Mesendoderm (in vitro differentiated cells): ENCODE data around the gene MARCHF4.

Experiments used
- DNase-seq: peaks from one replicate; pipeline ENCODE4 v3.0.0; 2013
- H2AK5ac ChIP-seq: 2 replicates; pipeline ENCODE4 v1.6.1; 2013; ENCODE audit warnings: low read length, inconsistent platforms
- H2BK120ac ChIP-seq: 2 replicates; pipeline ENCODE4 v1.6.1; 2013; ENCODE audit warnings: low read depth, mild to moderate bottlenecking, low read length, moderate library complexity, mixed read lengths
- H2BK15ac ChIP-seq: replicated peaks from 2 replicates; pipeline ENCODE4 v1.6.1; 2013; ENCODE audit warnings: low read depth, mild to moderate bottlenecking, moderate library complexity
- H2BK5ac ChIP-seq: 2 replicates; pipeline ENCODE4 v1.6.1; 2013; ENCODE audit warnings: low read length, inconsistent platforms
- H3K18ac ChIP-seq: 2 replicates; pipeline ENCODE4 v1.6.1; 2013; ENCODE audit warnings: mild to moderate bottlenecking, low read length, mixed read lengths
- H3K23ac ChIP-seq: one replicate; pipeline ENCODE4 v1.6.1; 2013; ENCODE audit warnings: low read length
- H3K27ac ChIP-seq: 2 replicates; pipeline ENCODE4 v1.5.1; 2013; ENCODE audit warnings: low read depth, mild to moderate bottlenecking, inconsistent platforms, low read length, moderate library complexity
- H3K27me3 ChIP-seq: 2 replicates; pipeline ENCODE4 v1.6.1; 2013; ENCODE audit warnings: low read length, control low read depth, mild to moderate bottlenecking, inconsistent platforms; ENCODE audit not compliant: insufficient read depth, poor library complexity
- H3K36me3 ChIP-seq: 2 replicates; pipeline ENCODE4 v1.6.1; 2013; ENCODE audit warnings: low read length, inconsistent platforms; ENCODE audit not compliant: control insufficient read depth, insufficient read depth
- H3K4ac ChIP-seq: one replicate; pipeline ENCODE4 v1.6.1; 2013; ENCODE audit warnings: low read depth, mild to moderate bottlenecking, low read length, moderate library complexity
- H3K4me1 ChIP-seq: 2 replicates; pipeline ENCODE4 v1.6.1; 2013; ENCODE audit warnings: low read depth, low read length, inconsistent platforms; ENCODE audit not compliant: control insufficient read depth
- H3K4me2 ChIP-seq: 2 replicates; pipeline ENCODE4 v1.6.1; 2013; ENCODE audit warnings: low read length
- H3K4me3 ChIP-seq: 2 replicates; pipeline ENCODE4 v1.5.1; 2013; ENCODE audit warnings: mild to moderate bottlenecking, low read length
- H3K56ac ChIP-seq: one replicate; pipeline ENCODE4 v1.6.1; 2013; ENCODE audit warnings: low read length
- H3K79me1 ChIP-seq: 2 replicates; pipeline ENCODE4 v1.6.1; 2013; ENCODE audit warnings: low read length, inconsistent platforms
- H3K79me2 ChIP-seq: 2 replicates; pipeline ENCODE4 v1.6.1; 2013; ENCODE audit warnings: mild to moderate bottlenecking, low read length; ENCODE audit not compliant: control insufficient read depth, insufficient read depth
- H3K9ac ChIP-seq: 2 replicates; pipeline ENCODE4 v1.6.1; 2013; ENCODE audit warnings: low read length, inconsistent platforms
- H4K5ac ChIP-seq: one replicate; pipeline ENCODE4 v1.6.1; 2013; ENCODE audit warnings: low read length
- H4K8ac ChIP-seq: one replicate; pipeline ENCODE4 v1.6.1; 2013; ENCODE audit warnings: low read depth, mild to moderate bottlenecking, control low read depth, low read length, moderate library complexity
- WGBS: extraction: QIAGEN DNeasy Blood & Tissue Kit; methylation state at CpG from one replicate; pipeline ENCODE4 v1.1.7; 2013; ENCODE audit warnings: low lambda C conversion rate, missing lambda C conversion rate; ENCODE audit not compliant: insufficient coverage; ENCODE audit errors: extremely low coverage; 5-methylcytosine and 5-hydroxymethylcytosine counted together

Gene MARCHF4

GRCh38 chr2:216345846-216346245 lies 26.4 kb downstream of the MARCHF4 start:
- Histone ChIP-seq H3K36me3 (no peaks in the 10 kb centered on the region), H3K23ac (no peak overlapping the region), H3K18ac (peak overlapping the region; percentile 35), H3K27me3 (no peaks in the 10 kb centered on the region), H3K27ac (no peak overlapping the region), H2BK5ac (no peak overlapping the region), H3K4me2 (no peak overlapping the region), H3K79me2 (no peaks in the 10 kb centered on the region), H4K8ac (no peak overlapping the region), H3K56ac (no peak overlapping the region), H4K5ac (no peak overlapping the region), H2AK5ac (no peak overlapping the region), H3K79me1 (no peaks in the 10 kb centered on the region), H3K4me3 (no peak overlapping the region), H3K9ac (no peak overlapping the region), H3K4ac (no peak overlapping the region), H2BK120ac (no peak overlapping the region), H3K4me1 (peaks cover 26% of the 10 kb centered on the region), H2BK15ac (peak overlapping the region; percentile 5)
- peak; percentile 97 for DNase-seq
- no CpG with 5 or more reads among the region's 3 CpGs for WGBS

- Histone ChIP-seq H3K79me2 (no peaks in the 10 kb centered on the region), H3K4ac (no peak overlapping the region), H3K18ac (no peak overlapping the region), H3K36me3 (no peaks in the 10 kb centered on the region), H3K27me3 (no peaks in the 10 kb centered on the region), H2BK120ac (no peak overlapping the region), H3K4me3 (no peak overlapping the region), H3K56ac (peak overlapping the region; percentile 57), H2BK5ac (peak overlapping the region; percentile 37), H3K27ac (no peak overlapping the region), H4K8ac (no peak overlapping the region), H3K23ac (no peak overlapping the region), H4K5ac (no peak overlapping the region), H3K4me1 (peaks cover 31% of the 10 kb centered on the region), H2AK5ac (peak overlapping the region; percentile 71), H2BK15ac (no peak overlapping the region), H3K4me2 (no peak overlapping the region), H3K79me1 (no peaks in the 10 kb centered on the region), H3K9ac (peak overlapping the region; percentile 8)
- peak; percentile 55 for DNase-seq
- whole genome bisulfite sequencing = no CpG with 5 or more reads among the region's 4 CpGs
Observed at GRCh38 chr2:216344950-216345300, 27.4 kb downstream of the MARCHF4 start.

- Histone ChIP-seq H2AK5ac (no peak overlapping the region), H3K79me2 (no peaks in the 10 kb centered on the region), H3K4ac (no peak overlapping the region), H3K27me3 (no peaks in the 10 kb centered on the region), H4K5ac (no peak overlapping the region), H3K79me1 (no peaks in the 10 kb centered on the region), H3K4me3 (no peak overlapping the region), H4K8ac (no peak overlapping the region), H3K9ac (no peak overlapping the region), H3K18ac (no peak overlapping the region), H3K36me3 (no peaks in the 10 kb centered on the region), H3K27ac (no peak overlapping the region), H3K23ac (no peak overlapping the region), H3K4me2 (no peak overlapping the region), H3K56ac (peak overlapping the region; percentile 57), H2BK15ac (no peak overlapping the region), H2BK5ac (peak overlapping the region; percentile 29), H2BK120ac (no peak overlapping the region), H3K4me1 (peaks cover 32% of the 10 kb centered on the region)
- peak; percentile 49 for DNase-seq
- WGBS = no CpG with 5 or more reads among the region's 9 CpGs
Observed at GRCh38 chr2:216344206-216344949, 27.9 kb downstream of the MARCHF4 start.

GRCh38 chr2:216343221-216343980 lies 28.9 kb downstream of the MARCHF4 start:
- H3K27ac ChIP-seq = no peak overlapping the region
- H3K9ac ChIP-seq = no peak overlapping the region
- no peak overlapping the region for H2BK15ac ChIP-seq

GRCh38 chr2:216341121-216341520 lies 31.2 kb downstream of the MARCHF4 start:
- peak overlapping the region; percentile 17 for H2BK5ac ChIP-seq
- no peak overlapping the region for H3K18ac ChIP-seq
- no peak overlapping the region for H3K27ac ChIP-seq
- no peak overlapping the region for H3K4me3 ChIP-seq
- H3K23ac ChIP-seq = no peak overlapping the region
- no CpG with 5 or more reads among the region's 3 CpGs for WGBS
- no peak overlapping the region for H2BK120ac ChIP-seq
- H4K5ac ChIP-seq = no peak overlapping the region
- no peak overlapping the region for H4K8ac ChIP-seq
- no peak for DNase-seq
- H3K36me3 ChIP-seq = no peaks in the 10 kb centered on the region
- H3K56ac ChIP-seq = peak overlapping the region; percentile 45
- no peak overlapping the region for H2BK15ac ChIP-seq
- no peaks in the 10 kb centered on the region for H3K27me3 ChIP-seq
- H2AK5ac ChIP-seq = peak overlapping the region; percentile 94
- no peak overlapping the region for H3K4me2 ChIP-seq
- no peaks in the 10 kb centered on the region for H3K79me2 ChIP-seq
- H3K4me1 ChIP-seq = peaks cover 27% of the 10 kb centered on the region
- H3K4ac ChIP-seq = no peak overlapping the region
- H3K9ac ChIP-seq = no peak overlapping the region
- H3K79me1 ChIP-seq = no peaks in the 10 kb centered on the region

More at GRCh38 chr2:216343221-216343980, 28.9 kb downstream of the MARCHF4 start:
- no peak overlapping the region for H3K56ac ChIP-seq
- H3K79me2 ChIP-seq = no peaks in the 10 kb centered on the region
- no peak overlapping the region for H3K4me3 ChIP-seq
- no peak overlapping the region for H2BK5ac ChIP-seq
- H3K4ac ChIP-seq = no peak overlapping the region
- no peaks in the 10 kb centered on the region for H3K79me1 ChIP-seq
- no peak overlapping the region for H3K23ac ChIP-seq
- DNase-seq = no peak
- peaks cover 31% of the 10 kb centered on the region for H3K4me1 ChIP-seq
- H3K18ac ChIP-seq = no peak overlapping the region
- no peak overlapping the region for H2BK120ac ChIP-seq
- no peak overlapping the region for H4K8ac ChIP-seq
- no peak overlapping the region for H4K5ac ChIP-seq
- no peaks in the 10 kb centered on the region for H3K36me3 ChIP-seq
- no peaks in the 10 kb centered on the region for H3K27me3 ChIP-seq
- no CpG with 5 or more reads among the region's 7 CpGs for WGBS
- H3K4me2 ChIP-seq = no peak overlapping the region
- H2AK5ac ChIP-seq = no peak overlapping the region
